HepG2 (cell line): ENCODE results near the gene GDPD5. TPM values are rescaled to one million over a fixed set of nuclear protein-coding genes. Genes with fewer than 3 reads are reported as not detected.

ENCODE experiments used
- FOXC1 ChIP-seq: sonication (generic); formaldehyde crosslinking; IDR thresholded peaks from 2 replicates; pipeline ENCODE4 v1.8.0; 2022; ENCODE audit warnings: mild to moderate bottlenecking, missing genetic modification reagents, borderline replicate concordance
- FOXP1 ChIP-seq, 2 experiments: fragments of 450-650 bp in 1 of 2; IDR thresholded peaks; 2 replicates each; pipeline ENCODE4 v1.6.1; 2017 to 2018; ENCODE audit warnings: antibody characterized with exemption in 1 of 2
- HOXA5 ChIP-seq: sonication (generic); formaldehyde crosslinking; IDR thresholded peaks from 2 replicates; pipeline ENCODE4 v1.4.0; 2020; ENCODE audit warnings: missing genetic modification reagents
- MAFG ChIP-seq: sonication (generic); formaldehyde crosslinking; IDR thresholded peaks from 2 replicates; pipeline ENCODE4 v1.5.1; 2020; ENCODE audit warnings: mild to moderate bottlenecking, missing genetic modification reagents
- NR2F2 ChIP-seq: IDR thresholded peaks from 2 replicates; pipeline ENCODE4 v1.6.1; 2012; ENCODE audit warnings: low read depth, inconsistent platforms, borderline replicate concordance
- RBFOX2 ChIP-seq: fragments of 200-400 bp; formaldehyde crosslinking; IDR thresholded peaks from 2 replicates; pipeline ENCODE4 v1.6.1; 2017; ENCODE audit warnings: low read depth, mild to moderate bottlenecking, low read length
- SP5 ChIP-seq: IDR thresholded peaks from 2 replicates; pipeline ENCODE4 v1.6.1; 2016; ENCODE audit warnings: low read depth, borderline replicate concordance
- TSC22D2 ChIP-seq: sonication (generic); formaldehyde crosslinking; IDR thresholded peaks from 2 replicates; pipeline ENCODE4 v1.5.1; 2020; ENCODE audit warnings: missing genetic modification reagents, mild to moderate bottlenecking, borderline replicate concordance
- ZMYM2 ChIP-seq: sonication (generic); formaldehyde crosslinking; IDR thresholded peaks from 2 replicates; pipeline ENCODE4 v1.8.0; 2022; ENCODE audit warnings: mild to moderate bottlenecking, missing genetic modification reagents
- ZNF550 ChIP-seq: sonication (generic); formaldehyde crosslinking; IDR thresholded peaks from 2 replicates; pipeline ENCODE4 v1.4.0; 2020; ENCODE audit warnings: mild to moderate bottlenecking, missing genetic modification reagents, borderline replicate concordance
- ZNF678 ChIP-seq: sonication (generic); formaldehyde crosslinking; IDR thresholded peaks from 2 replicates; pipeline ENCODE4 v1.4.0; 2020; ENCODE audit warnings: mild to moderate bottlenecking, missing genetic modification reagents
- ZNF720 ChIP-seq: sonication (generic); formaldehyde crosslinking; IDR thresholded peaks from 2 replicates; pipeline ENCODE4 v1.4.0; 2020; ENCODE audit warnings: missing genetic modification reagents
- polyA plus RNA-seq, 8 experiments: library from polyadenylated mRNA; depleted of rRNA in 3 of 8; stranded (reverse) in 7 of 8; unstranded in 1 of 8; fragments of >200 nt; fragmentation: Illumina TruSeq in 4 of 8; extraction: Trizol in 4 of 8; gene quantifications; 2 replicates each; pipeline versions ENCODE4 v1.2.1 to v1.2.3, GENCODE V29; 2011 to 2016; ENCODE audit warnings: low read depth in 4 of 8, missing spikeins in 1 of 8, mixed read lengths in 1 of 8; ENCODE audit not compliant: insufficient read depth in 1 of 8
- total RNA-seq, 5 experiments: library from RNA; depleted of rRNA; stranded (reverse); fragments of >200 nt; fragmentation: Illumina TruSeq; extraction: Trizol; gene quantifications; 2 replicates each; pipeline ENCODE4 v1.2.3, GENCODE V29; 2016; ENCODE audit warnings: low read depth in 1 of 5
- TF ChIP-seq, protein P1 (sequence below): IDR thresholded peaks from 2 replicates; pipeline ENCODE4 v1.6.1; 2016; ENCODE audit warnings: missing genetic modification reagents, missing compliant biosample characterization
- TF ChIP-seq, protein P2 (sequence below): sonication (generic); formaldehyde crosslinking; IDR thresholded peaks from 2 replicates; pipeline ENCODE4 v1.4.0; 2020; ENCODE audit warnings: mild to moderate bottlenecking, missing genetic modification reagents
- TF ChIP-seq, protein P3 (sequence below): sonication (generic); formaldehyde crosslinking; IDR thresholded peaks from 2 replicates; pipeline ENCODE4 v1.5.1; 2020; ENCODE audit warnings: mild to moderate bottlenecking, missing genetic modification reagents, moderate library complexity
- TF ChIP-seq, protein P4 (sequence below): IDR thresholded peaks from 2 replicates; pipeline ENCODE4 v1.6.1; 2016; ENCODE audit warnings: mild to moderate bottlenecking
- TF ChIP-seq, protein P5 (sequence below): sonication (generic); formaldehyde crosslinking; IDR thresholded peaks from 2 replicates; pipeline ENCODE4 v1.8.1; 2022; ENCODE audit warnings: low read depth, mild to moderate bottlenecking, missing genetic modification reagents

Gene GDPD5
- total and polyA plus RNA-seq, 2 of the 13 experiments (the other 11 are each of a cell fraction or from before 2014, with no cell fraction given): 55.0 to 67.5 TPM

DNA sequence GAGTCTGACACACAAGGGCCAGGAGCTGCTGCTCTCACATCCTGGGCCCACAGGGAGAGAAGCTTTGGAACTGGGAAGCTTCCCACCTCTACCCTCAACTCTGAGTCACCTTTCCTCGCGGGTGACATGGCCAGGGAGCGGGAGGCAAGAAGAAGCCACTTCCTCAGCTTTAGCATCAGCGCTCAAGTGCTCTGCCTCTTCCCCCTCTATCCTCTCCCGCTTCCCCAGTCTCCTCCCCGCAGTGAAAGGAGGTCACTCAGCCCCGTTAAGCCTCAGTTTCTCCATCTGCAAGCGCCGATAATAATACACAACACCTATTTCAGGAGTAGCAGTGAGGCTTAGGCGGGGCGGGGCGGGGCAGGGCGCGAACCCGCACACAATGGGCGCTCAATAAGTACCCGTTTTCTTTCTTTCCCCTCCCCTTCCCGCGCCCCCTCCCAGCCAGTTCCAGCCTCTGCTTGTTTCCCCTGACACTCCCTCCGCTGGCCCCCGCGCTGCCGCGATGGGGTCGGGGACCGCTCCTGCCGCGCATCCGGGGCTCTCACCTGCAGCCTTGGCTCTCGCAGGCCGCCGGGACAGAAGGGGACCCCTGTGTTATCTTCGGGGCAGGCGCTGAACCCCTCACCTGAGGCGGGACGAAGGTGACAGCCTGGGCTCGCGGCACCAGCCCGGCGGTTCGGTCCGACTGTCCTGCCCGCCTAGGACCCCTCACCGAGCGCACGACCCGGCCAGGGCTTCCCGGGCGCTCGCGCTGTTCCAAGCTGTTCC lies 892 bp downstream of the GDPD5 start (continued):
- TF ChIP-seq SP5 (CRISPR knock-in tag) (peak; percentile 55; the same call in 1 of the 2 replicates), RBFOX2 (peak; percentile 55; the same call in 1 of the 2 replicates), MAFG (CRISPR knock-in tag) (no peak), ZNF720 (CRISPR knock-in tag) (no peak), FOXC1 (peak; percentile 66; the same call in 1 of the 2 replicates), FOXP1 (IDR thresholded peaks at IDR 0.05) (no peak), FOXP1 (CRISPR knock-in tag; IDR thresholded peaks at IDR 0.05) (no peak), ZNF678 (CRISPR knock-in tag) (no peak), ZMYM2 (CRISPR knock-in tag) (no peak), TSC22D2 (CRISPR knock-in tag) (no peak), NR2F2 (no peak), ZNF550 (CRISPR knock-in tag) (no peak), HOXA5 (peak; percentile 38; the same call in 1 of the 2 replicates)
- TF ChIP-seq, protein P1, sequence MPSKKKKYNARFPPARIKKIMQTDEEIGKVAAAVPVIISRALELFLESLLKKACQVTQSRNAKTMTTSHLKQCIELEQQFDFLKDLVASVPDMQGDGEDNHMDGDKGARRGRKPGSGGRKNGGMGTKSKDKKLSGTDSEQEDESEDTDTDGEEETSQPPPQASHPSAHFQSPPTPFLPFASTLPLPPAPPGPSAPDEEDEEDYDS: no peak
- TF ChIP-seq, protein P2, sequence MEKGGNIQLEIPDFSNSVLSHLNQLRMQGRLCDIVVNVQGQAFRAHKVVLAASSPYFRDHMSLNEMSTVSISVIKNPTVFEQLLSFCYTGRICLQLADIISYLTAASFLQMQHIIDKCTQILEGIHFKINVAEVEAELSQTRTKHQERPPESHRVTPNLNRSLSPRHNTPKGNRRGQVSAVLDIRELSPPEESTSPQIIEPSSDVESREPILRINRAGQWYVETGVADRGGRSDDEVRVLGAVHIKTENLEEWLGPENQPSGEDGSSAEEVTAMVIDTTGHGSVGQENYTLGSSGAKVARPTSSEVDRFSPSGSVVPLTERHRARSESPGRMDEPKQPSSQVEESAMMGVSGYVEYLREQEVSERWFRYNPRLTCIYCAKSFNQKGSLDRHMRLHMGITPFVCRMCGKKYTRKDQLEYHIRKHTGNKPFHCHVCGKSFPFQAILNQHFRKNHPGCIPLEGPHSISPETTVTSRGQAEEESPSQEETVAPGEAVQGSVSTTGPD (CRISPR knock-in tag): no peak
- TF ChIP-seq, protein P3, sequence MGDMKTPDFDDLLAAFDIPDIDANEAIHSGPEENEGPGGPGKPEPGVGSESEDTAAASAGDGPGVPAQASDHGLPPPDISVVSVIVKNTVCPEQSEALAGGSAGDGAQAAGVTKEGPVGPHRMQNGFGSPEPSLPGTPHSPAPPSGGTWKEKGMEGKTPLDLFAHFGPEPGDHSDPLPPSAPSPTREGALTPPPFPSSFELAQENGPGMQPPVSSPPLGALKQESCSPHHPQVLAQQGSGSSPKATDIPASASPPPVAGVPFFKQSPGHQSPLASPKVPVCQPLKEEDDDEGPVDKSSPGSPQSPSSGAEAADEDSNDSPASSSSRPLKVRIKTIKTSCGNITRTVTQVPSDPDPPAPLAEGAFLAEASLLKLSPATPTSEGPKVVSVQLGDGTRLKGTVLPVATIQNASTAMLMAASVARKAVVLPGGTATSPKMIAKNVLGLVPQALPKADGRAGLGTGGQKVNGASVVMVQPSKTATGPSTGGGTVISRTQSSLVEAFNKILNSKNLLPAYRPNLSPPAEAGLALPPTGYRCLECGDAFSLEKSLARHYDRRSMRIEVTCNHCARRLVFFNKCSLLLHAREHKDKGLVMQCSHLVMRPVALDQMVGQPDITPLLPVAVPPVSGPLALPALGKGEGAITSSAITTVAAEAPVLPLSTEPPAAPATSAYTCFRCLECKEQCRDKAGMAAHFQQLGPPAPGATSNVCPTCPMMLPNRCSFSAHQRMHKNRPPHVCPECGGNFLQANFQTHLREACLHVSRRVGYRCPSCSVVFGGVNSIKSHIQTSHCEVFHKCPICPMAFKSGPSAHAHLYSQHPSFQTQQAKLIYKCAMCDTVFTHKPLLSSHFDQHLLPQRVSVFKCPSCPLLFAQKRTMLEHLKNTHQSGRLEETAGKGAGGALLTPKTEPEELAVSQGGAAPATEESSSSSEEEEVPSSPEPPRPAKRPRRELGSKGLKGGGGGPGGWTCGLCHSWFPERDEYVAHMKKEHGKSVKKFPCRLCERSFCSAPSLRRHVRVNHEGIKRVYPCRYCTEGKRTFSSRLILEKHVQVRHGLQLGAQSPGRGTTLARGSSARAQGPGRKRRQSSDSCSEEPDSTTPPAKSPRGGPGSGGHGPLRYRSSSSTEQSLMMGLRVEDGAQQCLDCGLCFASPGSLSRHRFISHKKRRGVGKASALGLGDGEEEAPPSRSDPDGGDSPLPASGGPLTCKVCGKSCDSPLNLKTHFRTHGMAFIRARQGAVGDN: peak; percentile 63
- TF ChIP-seq, protein P4, sequence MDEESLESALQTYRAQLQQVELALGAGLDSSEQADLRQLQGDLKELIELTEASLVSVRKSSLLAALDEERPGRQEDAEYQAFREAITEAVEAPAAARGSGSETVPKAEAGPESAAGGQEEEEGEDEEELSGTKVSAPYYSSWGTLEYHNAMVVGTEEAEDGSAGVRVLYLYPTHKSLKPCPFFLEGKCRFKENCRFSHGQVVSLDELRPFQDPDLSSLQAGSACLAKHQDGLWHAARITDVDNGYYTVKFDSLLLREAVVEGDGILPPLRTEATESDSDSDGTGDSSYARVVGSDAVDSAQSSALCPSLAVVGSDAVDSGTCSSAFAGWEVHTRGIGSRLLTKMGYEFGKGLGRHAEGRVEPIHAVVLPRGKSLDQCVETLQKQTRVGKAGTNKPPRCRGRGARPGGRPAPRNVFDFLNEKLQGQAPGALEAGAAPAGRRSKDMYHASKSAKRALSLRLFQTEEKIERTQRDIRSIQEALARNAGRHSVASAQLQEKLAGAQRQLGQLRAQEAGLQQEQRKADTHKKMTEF: no peak
- TF ChIP-seq, protein P5, sequence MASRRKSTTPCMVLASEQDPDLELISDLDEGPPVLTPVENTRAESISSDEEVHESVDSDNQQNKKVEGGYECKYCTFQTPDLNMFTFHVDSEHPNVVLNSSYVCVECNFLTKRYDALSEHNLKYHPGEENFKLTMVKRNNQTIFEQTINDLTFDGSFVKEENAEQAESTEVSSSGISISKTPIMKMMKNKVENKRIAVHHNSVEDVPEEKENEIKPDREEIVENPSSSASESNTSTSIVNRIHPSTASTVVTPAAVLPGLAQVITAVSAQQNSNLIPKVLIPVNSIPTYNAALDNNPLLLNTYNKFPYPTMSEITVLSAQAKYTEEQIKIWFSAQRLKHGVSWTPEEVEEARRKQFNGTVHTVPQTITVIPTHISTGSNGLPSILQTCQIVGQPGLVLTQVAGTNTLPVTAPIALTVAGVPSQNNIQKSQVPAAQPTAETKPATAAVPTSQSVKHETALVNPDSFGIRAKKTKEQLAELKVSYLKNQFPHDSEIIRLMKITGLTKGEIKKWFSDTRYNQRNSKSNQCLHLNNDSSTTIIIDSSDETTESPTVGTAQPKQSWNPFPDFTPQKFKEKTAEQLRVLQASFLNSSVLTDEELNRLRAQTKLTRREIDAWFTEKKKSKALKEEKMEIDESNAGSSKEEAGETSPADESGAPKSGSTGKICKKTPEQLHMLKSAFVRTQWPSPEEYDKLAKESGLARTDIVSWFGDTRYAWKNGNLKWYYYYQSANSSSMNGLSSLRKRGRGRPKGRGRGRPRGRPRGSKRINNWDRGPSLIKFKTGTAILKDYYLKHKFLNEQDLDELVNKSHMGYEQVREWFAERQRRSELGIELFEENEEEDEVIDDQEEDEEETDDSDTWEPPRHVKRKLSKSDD (CRISPR knock-in tag): peak; percentile 14; the same call in 1 of the 2 replicates
